GM12878 (cell line): ENCODE measurements around the gene EIF1AD. TPM values are rescaled to one million over a fixed set of nuclear protein-coding genes. Genes with fewer than 3 reads are reported as not detected.

Experiments
- ATAC-seq: fragments of 200-7000 bp; cut with Tn5 transposase; 3 replicates; pipeline ENCODE4 v1.9.1; 2020; ENCODE audit warnings: mild to moderate bottlenecking, moderate library complexity
- BruUV-seq: library from RNA; stranded (reverse); fragments of 400-500 nt; replicated peaks from 2 replicates; lab custom pipeline; 2021; lab: Mats Ljungman, UMichigan
- CTCF ChIA-PET: fragments of 300-600 bp; sonication (Branson Sonifier 250); formaldehyde crosslinking; extraction: SDS; loops from one replicate; lab custom pipeline; 2021; ENCODE audit warnings: inconsistent platforms; lab: Yijun Ruan, JAX
- POLR2A ChIA-PET: fragments of 350-600 bp; formaldehyde crosslinking; extraction: SDS; loops from one replicate; lab custom pipeline; 2021; ENCODE audit warnings: inconsistent platforms; lab: Charles Lee
- RAD21 ChIA-PET: fragments of 300-600 bp; sonication (Branson Sonifier 250); formaldehyde crosslinking; loops from one replicate; lab custom pipeline; 2023; ENCODE audit warnings: antibody characterized with exemption; ENCODE audit not compliant: unreplicated experiment; lab: Charles Lee
- SMC1A ChIA-PET: fragments of 300-600 bp; sonication (Branson Sonifier 250); formaldehyde crosslinking; loops from one replicate; lab custom pipeline; 2023; ENCODE audit not compliant: unreplicated experiment, uncharacterized antibody; lab: Charles Lee
- DNase-seq: peaks from one replicate; pipeline ENCODE4 v3.0.0-alpha.2; 2011; ENCODE audit warnings: low read depth, low spot score
- FAIRE-seq: peaks from 3 replicates; lab custom pipeline; 2011; peaks lifted over from hg19 to GRCh38; lab: Jason Lieb, UNC
- H2AFZ ChIP-seq: 2 replicates; pipeline ENCODE4 v1.6.0; 2011; ENCODE audit warnings: low read depth, low read length, control low read depth; ENCODE audit not compliant: control insufficient read depth
- H3K27ac ChIP-seq: 2 replicates; pipeline ENCODE4 v1.5.1; 2011; ENCODE audit warnings: control low read depth; ENCODE audit not compliant: control insufficient read depth, insufficient read depth
- H3K27me3 ChIP-seq, 2 experiments: replicated peaks in 1 of 2; 2 replicates each; pipeline versions ENCODE4 v1.6.0 to v1.6.1; 2011; ENCODE audit warnings: low read length in 1 of 2; ENCODE audit not compliant: control insufficient read depth in 2 of 2, insufficient read depth in 2 of 2
- H3K36me3 ChIP-seq, 2 experiments: 2 replicates each; pipeline ENCODE4 v1.5.1; 2011; ENCODE audit warnings: low read length in 1 of 2; ENCODE audit not compliant: control insufficient read depth in 2 of 2, insufficient read depth in 2 of 2
- H3K4me1 ChIP-seq: 2 replicates; pipeline ENCODE4 v1.6.1; 2011; ENCODE audit warnings: mild to moderate bottlenecking, low read length, moderate library complexity, mixed read lengths; ENCODE audit not compliant: control insufficient read depth, insufficient read depth
- H3K4me2 ChIP-seq: 2 replicates; pipeline ENCODE4 v1.6.0; 2011; ENCODE audit warnings: control low read depth; ENCODE audit not compliant: control insufficient read depth, insufficient read depth
- H3K4me3 ChIP-seq: fragments of 200-600 bp; sonication (generic); 2 replicates; pipeline ENCODE4 v1.5.1; 2016
- H3K79me2 ChIP-seq: 2 replicates; pipeline ENCODE4 v1.6.0; 2011; ENCODE audit warnings: low read length; ENCODE audit not compliant: control insufficient read depth, insufficient read depth
- H3K9ac ChIP-seq: 2 replicates; pipeline ENCODE4 v1.8.0; 2011; ENCODE audit warnings: low read length, control low read depth, mixed read lengths; ENCODE audit not compliant: control insufficient read depth, insufficient read depth
- H3K9me3 ChIP-seq: replicated peaks from 3 replicates; pipeline ENCODE4 v1.5.1; 2011; ENCODE audit warnings: mild to moderate bottlenecking, low read length; ENCODE audit not compliant: control insufficient read depth, insufficient read depth
- H4K20me1 ChIP-seq: 2 replicates; pipeline ENCODE4 v1.6.0; 2011; ENCODE audit not compliant: control insufficient read depth, insufficient read depth
- ASH2L ChIP-seq: fragments of 300-600, 200-600 bp; sonication (generic); IDR thresholded peaks from 2 replicates; pipeline ENCODE4 v1.6.1; 2017; ENCODE audit warnings: low read depth, mild to moderate bottlenecking, borderline replicate concordance
- HCFC1 ChIP-seq: fragments of 150-350 bp; IDR thresholded peaks from 2 replicates; pipeline ENCODE4 v1.6.1; 2014; ENCODE audit warnings: low read length
- JUNB ChIP-seq: IDR thresholded peaks from 2 replicates; pipeline ENCODE4 v1.6.1; 2016; ENCODE audit warnings: antibody characterized with exemption, mild to moderate bottlenecking
- POLR2A ChIP-seq: IDR thresholded peaks from 2 replicates; pipeline ENCODE4 v1.6.1; 2011; ENCODE audit warnings: low read depth, mild to moderate bottlenecking, low read length
- ZNF24 ChIP-seq: fragments of 450-650 bp; IDR thresholded peaks from 2 replicates; pipeline ENCODE4 v1.6.1; 2017; ENCODE audit warnings: antibody characterized with exemption, mild to moderate bottlenecking
- WGBS: methylation state at CpG from one replicate; pipeline ENCODE4 v1.1.6; 2016; ENCODE audit warnings: low lambda C conversion rate; ENCODE audit not compliant: insufficient replicate concordance, insufficient coverage; ENCODE audit errors: missing lambda C conversion rate; 5-methylcytosine and 5-hydroxymethylcytosine counted together
- in situ Hi-C: fragments of 300-500 bp; cut with MboI; formaldehyde crosslinking; loops from 9 replicates; pipeline ENCODE4 v1.14.3; 2018; ENCODE audit warnings: mixed read lengths
- intact Hi-C: fragments of 100-400 bp; cut with micrococcal nuclease; formaldehyde crosslinking; loops from one replicate; pipeline ENCODE4 v1.14.2; 2022; ENCODE audit not compliant: unreplicated experiment
- polyA plus RNA-seq, 11 experiments: library from polyadenylated mRNA; depleted of rRNA in 4 of 11; unstranded in 6 of 11; stranded (reverse) in 5 of 11; fragments of >200 nt; fragmentation: Nextera tagmentation in 4 of 11; fragmentation: Illumina TruSeq in 1 of 11; extraction: Ambion mirVana in 4 of 11; extraction: Trizol in 1 of 11; gene quantifications; 1 replicate in 1 of 11; 2 replicates in 10 of 11; pipeline versions ENCODE4 v1.2.1 to v1.2.3, GENCODE V29; 2011 to 2016; ENCODE audit warnings: inconsistent platforms in 2 of 11, missing spikeins in 2 of 11, low read depth in 1 of 11
- total RNA-seq, 4 experiments: library from RNA; depleted of rRNA in 3 of 4; stranded (reverse); fragments of >200 nt in 3 of 4; fragmentation: Illumina TruSeq in 1 of 4; extraction: Trizol in 1 of 4; gene quantifications; 2 replicates each; pipeline versions ENCODE4 v1.2.1 to v1.2.3, GENCODE V29; 2013 to 2021
- TF ChIP-seq, protein P1 (sequence below): IDR thresholded peaks from 2 replicates; pipeline ENCODE4 v1.6.1; 2012; ENCODE audit warnings: mild to moderate bottlenecking, low read depth, low read length
- TF ChIP-seq, protein P2 (sequence below): IDR thresholded peaks from 2 replicates; pipeline ENCODE4 v1.6.1; 2012; ENCODE audit warnings: low read depth, low read length, improper control_type of control experiment
- TF ChIP-seq, protein P3 (sequence below): IDR thresholded peaks from 2 replicates; pipeline ENCODE4 v1.6.1; 2011; ENCODE audit warnings: borderline replicate concordance, low read depth, mild to moderate bottlenecking, moderate library complexity, mixed read lengths, low read length; ENCODE audit not compliant: insufficient read depth; ENCODE audit errors: extremely low read length

Gene EIF1AD
- total and polyA plus RNA-seq, 10 of the 15 experiments (the other 5 are each of a cell fraction or from before 2014, with no cell fraction given): 31.6 to 56.8 (median 39.5) TPM

DNA sequence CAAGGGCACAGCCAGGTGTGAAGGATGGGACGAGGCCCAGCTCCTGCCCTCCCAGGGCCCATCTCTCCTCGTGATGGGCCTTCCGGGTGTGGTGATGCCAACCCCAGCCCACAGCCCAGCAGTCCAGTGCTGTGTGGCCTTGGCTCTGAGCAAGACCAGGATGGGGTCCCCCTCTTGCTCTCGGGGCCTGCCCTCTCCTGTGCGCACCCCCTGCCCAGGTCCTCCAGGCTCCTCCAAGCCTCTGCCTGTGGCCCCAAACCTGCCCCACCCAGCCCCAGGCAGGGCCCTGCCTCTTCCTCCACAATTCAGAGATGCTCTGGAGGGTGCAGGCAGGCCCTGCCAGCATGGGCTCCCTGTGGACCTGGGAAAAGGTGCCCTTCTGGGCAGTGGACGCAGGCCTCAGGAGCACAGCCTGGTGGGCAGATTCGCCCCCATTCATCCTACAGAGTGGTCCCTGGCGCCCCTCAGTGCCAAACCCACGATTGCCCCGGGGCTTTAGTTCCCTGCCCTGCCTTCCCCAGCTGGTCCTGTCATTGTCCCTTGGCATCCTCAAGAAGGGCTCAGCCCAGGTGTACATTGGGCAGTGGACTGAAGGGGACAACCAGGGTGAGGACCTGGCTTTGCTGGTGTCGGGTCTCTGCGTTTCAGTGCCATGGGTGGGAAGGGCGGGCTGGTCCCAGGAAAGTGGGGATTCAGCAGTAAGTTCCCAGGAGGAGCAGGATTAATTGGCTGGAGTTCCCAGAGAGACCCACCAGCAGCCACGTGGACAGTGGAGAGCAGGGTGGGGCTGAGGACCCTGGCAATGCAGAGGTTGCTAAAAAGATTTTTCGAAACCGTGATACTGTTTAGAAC, 19.8 kb downstream of the EIF1AD start (continued):
- no peak for TF ChIP-seq ASH2L
- TF ChIP-seq, protein P1, sequence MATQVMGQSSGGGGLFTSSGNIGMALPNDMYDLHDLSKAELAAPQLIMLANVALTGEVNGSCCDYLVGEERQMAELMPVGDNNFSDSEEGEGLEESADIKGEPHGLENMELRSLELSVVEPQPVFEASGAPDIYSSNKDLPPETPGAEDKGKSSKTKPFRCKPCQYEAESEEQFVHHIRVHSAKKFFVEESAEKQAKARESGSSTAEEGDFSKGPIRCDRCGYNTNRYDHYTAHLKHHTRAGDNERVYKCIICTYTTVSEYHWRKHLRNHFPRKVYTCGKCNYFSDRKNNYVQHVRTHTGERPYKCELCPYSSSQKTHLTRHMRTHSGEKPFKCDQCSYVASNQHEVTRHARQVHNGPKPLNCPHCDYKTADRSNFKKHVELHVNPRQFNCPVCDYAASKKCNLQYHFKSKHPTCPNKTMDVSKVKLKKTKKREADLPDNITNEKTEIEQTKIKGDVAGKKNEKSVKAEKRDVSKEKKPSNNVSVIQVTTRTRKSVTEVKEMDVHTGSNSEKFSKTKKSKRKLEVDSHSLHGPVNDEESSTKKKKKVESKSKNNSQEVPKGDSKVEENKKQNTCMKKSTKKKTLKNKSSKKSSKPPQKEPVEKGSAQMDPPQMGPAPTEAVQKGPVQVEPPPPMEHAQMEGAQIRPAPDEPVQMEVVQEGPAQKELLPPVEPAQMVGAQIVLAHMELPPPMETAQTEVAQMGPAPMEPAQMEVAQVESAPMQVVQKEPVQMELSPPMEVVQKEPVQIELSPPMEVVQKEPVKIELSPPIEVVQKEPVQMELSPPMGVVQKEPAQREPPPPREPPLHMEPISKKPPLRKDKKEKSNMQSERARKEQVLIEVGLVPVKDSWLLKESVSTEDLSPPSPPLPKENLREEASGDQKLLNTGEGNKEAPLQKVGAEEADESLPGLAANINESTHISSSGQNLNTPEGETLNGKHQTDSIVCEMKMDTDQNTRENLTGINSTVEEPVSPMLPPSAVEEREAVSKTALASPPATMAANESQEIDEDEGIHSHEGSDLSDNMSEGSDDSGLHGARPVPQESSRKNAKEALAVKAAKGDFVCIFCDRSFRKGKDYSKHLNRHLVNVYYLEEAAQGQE: no peak

DNA sequence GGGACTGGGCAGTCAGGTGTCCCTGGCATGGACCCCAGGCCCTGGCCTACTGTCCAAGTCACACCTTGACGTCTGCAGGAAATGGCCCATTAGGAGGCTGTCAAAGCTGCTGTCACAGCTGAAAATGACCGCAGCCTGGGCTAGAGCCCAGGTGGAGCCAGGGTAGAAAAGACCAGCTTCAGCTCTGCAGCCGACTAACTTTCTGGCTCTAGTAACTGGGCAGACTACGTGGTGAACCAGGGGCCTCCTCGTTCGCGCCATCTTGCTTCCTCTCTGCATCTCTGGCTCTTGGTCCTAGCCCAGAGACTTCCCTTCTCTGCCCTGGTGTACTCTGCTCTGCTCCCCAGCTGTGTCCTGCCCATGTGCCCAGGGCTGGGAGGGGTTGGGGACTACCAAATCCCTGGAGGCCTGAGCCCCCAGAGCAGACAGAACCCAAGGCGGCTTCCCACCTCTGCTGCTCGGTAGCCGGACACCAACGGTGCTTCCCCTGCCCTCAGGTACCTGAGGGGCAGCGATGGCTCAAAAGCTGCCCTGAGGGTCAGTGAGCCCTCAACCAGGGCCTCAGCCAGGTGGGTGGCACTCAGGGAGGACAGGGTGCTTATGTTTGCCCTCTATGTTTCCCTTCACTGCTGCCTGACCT, 20.7 kb downstream of the EIF1AD start:
- Histone ChIP-seq H3K4me2 (no peak overlapping the region), H3K27me3 (no peaks in the 10 kb centered on the region)
- in situ Hi-C loops: no loop called here
- RAD21 ChIA-PET: no interaction called here
- TF ChIP-seq, protein P2, sequence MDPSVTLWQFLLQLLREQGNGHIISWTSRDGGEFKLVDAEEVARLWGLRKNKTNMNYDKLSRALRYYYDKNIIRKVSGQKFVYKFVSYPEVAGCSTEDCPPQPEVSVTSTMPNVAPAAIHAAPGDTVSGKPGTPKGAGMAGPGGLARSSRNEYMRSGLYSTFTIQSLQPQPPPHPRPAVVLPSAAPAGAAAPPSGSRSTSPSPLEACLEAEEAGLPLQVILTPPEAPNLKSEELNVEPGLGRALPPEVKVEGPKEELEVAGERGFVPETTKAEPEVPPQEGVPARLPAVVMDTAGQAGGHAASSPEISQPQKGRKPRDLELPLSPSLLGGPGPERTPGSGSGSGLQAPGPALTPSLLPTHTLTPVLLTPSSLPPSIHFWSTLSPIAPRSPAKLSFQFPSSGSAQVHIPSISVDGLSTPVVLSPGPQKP: no peak
- TF ChIP-seq, protein P3, sequence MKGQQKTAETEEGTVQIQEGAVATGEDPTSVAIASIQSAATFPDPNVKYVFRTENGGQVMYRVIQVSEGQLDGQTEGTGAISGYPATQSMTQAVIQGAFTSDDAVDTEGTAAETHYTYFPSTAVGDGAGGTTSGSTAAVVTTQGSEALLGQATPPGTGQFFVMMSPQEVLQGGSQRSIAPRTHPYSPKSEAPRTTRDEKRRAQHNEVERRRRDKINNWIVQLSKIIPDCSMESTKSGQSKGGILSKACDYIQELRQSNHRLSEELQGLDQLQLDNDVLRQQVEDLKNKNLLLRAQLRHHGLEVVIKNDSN: no peak
- TF ChIP-seq ZNF24 (no peak), HCFC1 (no peak), JUNB (no peak), POLR2A (0 out of 2 replicates have a peak, but pooled peaks have one; percentile 28)
- TF ChIP-seq, all 136 proteins: peak for 1
- no peak for DNase-seq
- Histone ChIP-seq H3K9me3 (no peaks in the 10 kb centered on the region), H3K79me2 (no peaks in the 10 kb centered on the region), H3K4me3 (no peak overlapping the region), H3K4me1 (no peaks in the 10 kb centered on the region), H2AFZ (no peak overlapping the region), H3K36me3 (peaks cover 2 to 20% of the 10 kb centered on the region in 2 experiments; a peak in 3 of 4 replicates), H3K27ac (no peak overlapping the region), H3K9ac (no peak overlapping the region), H4K20me1 (no peaks in the 10 kb centered on the region)
- ChIA-PET SMC1A (no interaction called here), POLR2A (interaction anchor here (0.5 kb wide), 1 partner anchor 51 kb away, joined by 3 read pairs; no protein-coding TSS in a partner anchor), CTCF (interaction anchor here (0.9 to 1.1 kb wide), 2 partner anchors 154 to 202 kb away, joined by 3 read pairs; no protein-coding TSS in a partner anchor)
- 73% methylated on average over 12 of the region's 12 CpGs for WGBS
- no peak for FAIRE-seq
- no TSS peak for BruUV-seq
- ATAC-seq: no peak; the same call in 2 of the 3 replicates
- intact Hi-C loops: no loop called here
